SK-N-SH (cell line): Measurements from ENCODE around the gene GYS1. TPM values are rescaled to one million over a fixed set of nuclear protein-coding genes. Genes with fewer than 3 reads are reported as not detected.
A peak's percentile ranks its signal among the peaks of the same experiment; 100 is the strongest.

ENCODE experiments used
- CTCF ChIA-PET: fragments of 300-600, 350-600 bp; formaldehyde crosslinking; extraction: SDS; loops from one replicate; lab custom pipeline; 2021; lab: Yijun Ruan, JAX
- POLR2A ChIA-PET: fragments of 350-600 bp; sonication (Branson Sonifier 250); formaldehyde crosslinking; extraction: SDS; loops from one replicate; lab custom pipeline; 2020; ENCODE audit warnings: antibody characterized with exemption, inconsistent platforms; lab: Yijun Ruan, JAX
- DNase-seq: peaks from one replicate; pipeline ENCODE4 v3.0.0; 2012
- H2AFZ ChIP-seq: fragments of 200-600 bp; sonication (generic); 2 replicates; pipeline ENCODE4 v1.8.1; 2016; ENCODE audit warnings: antibody characterized with exemption, mild to moderate bottlenecking, low read depth
- H3F3A ChIP-seq: fragments of 200-600 bp; sonication (generic); replicated peaks from 2 replicates; pipeline ENCODE3; 2016; ENCODE audit warnings: antibody characterized with exemption, mild to moderate bottlenecking; ENCODE audit not compliant: insufficient read depth
- H3K27ac ChIP-seq, 2 experiments: fragments of 200-500 bp in 1 of 2; fragments of 200-600 bp in 1 of 2; sonication (Bioruptor generic) in 1 of 2; sonication (generic), shearing (Covaris generic) in 1 of 2; 2 replicates each; pipeline versions ENCODE4 v1.5.1 to v1.6.1; 2014 to 2016; ENCODE audit warnings: low read depth in 2 of 2, inconsistent platforms in 1 of 2, low read length in 1 of 2, mild to moderate bottlenecking in 1 of 2, mixed read lengths in 1 of 2
- H3K27me3 ChIP-seq: fragments of 200-600 bp; sonication (generic), shearing (Covaris generic); 2 replicates; pipeline ENCODE4 v1.6.1; 2016; ENCODE audit warnings: mixed run types; ENCODE audit not compliant: insufficient read depth
- H3K36me3 ChIP-seq, 2 experiments: fragments of 200-500 bp in 1 of 2; fragments of 200-600 bp in 1 of 2; sonication (Bioruptor generic) in 1 of 2; sonication (generic) in 1 of 2; replicated peaks in 1 of 2; 2 replicates each; pipeline versions ENCODE3 to v1.5.1; 2014 to 2016; ENCODE audit warnings: low read length in 1 of 2, mild to moderate bottlenecking in 1 of 2; ENCODE audit not compliant: insufficient read depth in 2 of 2, control insufficient read depth in 1 of 2
- H3K4me1 ChIP-seq, 2 experiments: fragments of 200-500 bp in 1 of 2; fragments of 200-600 bp in 1 of 2; sonication (Bioruptor generic) in 1 of 2; sonication (generic), shearing (Covaris generic) in 1 of 2; 2 replicates each; pipeline versions ENCODE4 v1.5.1 to v1.6.1; 2014 to 2016; ENCODE audit warnings: low read depth in 1 of 2, low read length in 1 of 2, mixed run types in 1 of 2; ENCODE audit not compliant: insufficient read depth in 2 of 2, control insufficient read depth in 1 of 2
- H3K4me2 ChIP-seq: fragments of 200-600 bp; sonication (generic), shearing (Covaris generic); 2 replicates; pipeline ENCODE4 v1.6.1; 2017; ENCODE audit warnings: mixed run types
- H3K4me3 ChIP-seq, 2 experiments: fragments of 200-500 bp in 1 of 2; fragments of 200-600 bp in 1 of 2; sonication (Bioruptor generic) in 1 of 2; sonication (generic), shearing (Covaris generic) in 1 of 2; 2 replicates each; pipeline versions ENCODE4 v1.5.1 to v1.8.1; 2014 to 2016; ENCODE audit warnings: low read depth in 2 of 2, inconsistent platforms in 1 of 2, low read length in 1 of 2, mild to moderate bottlenecking in 1 of 2, mixed read lengths in 1 of 2, moderate library complexity in 1 of 2
- H3K79me2 ChIP-seq: fragments of 200-600 bp; sonication (generic); 2 replicates; pipeline ENCODE4 v1.8.1; 2017; ENCODE audit warnings: mild to moderate bottlenecking; ENCODE audit not compliant: insufficient read depth
- H3K9ac ChIP-seq: fragments of 200-600 bp; sonication (generic); 2 replicates; pipeline ENCODE4 v1.6.1; 2017; ENCODE audit warnings: mixed run types
- H3K9me2 ChIP-seq: fragments of 200-600 bp; sonication (generic); 2 replicates; pipeline ENCODE4 v1.6.1; 2017; ENCODE audit warnings: mixed run types
- H3K9me3 ChIP-seq: fragments of 200-600 bp; sonication (generic); 2 replicates; pipeline ENCODE4 v1.6.1; 2017; ENCODE audit warnings: mixed run types, mild to moderate bottlenecking, moderate library complexity
- H4K20me1 ChIP-seq: fragments of 200-600 bp; sonication (generic); 2 replicates; pipeline ENCODE4 v1.6.1; 2017; ENCODE audit warnings: mild to moderate bottlenecking, mixed run types; ENCODE audit not compliant: insufficient read depth
- FOSL2 ChIP-seq: IDR thresholded peaks from 2 replicates; pipeline ENCODE4 v1.4.0; 2012; ENCODE audit warnings: low read depth, mild to moderate bottlenecking, moderate library complexity, borderline replicate concordance
- GABPA ChIP-seq: IDR thresholded peaks from 2 replicates; pipeline ENCODE4 v1.4.0; 2012; ENCODE audit warnings: low read depth, mild to moderate bottlenecking
- JUND ChIP-seq: IDR thresholded peaks from 2 replicates; pipeline ENCODE4 v1.4.0; 2012
- MEF2A ChIP-seq: IDR thresholded peaks from 2 replicates; pipeline ENCODE4 v1.4.0; 2012; ENCODE audit warnings: low read depth, borderline replicate concordance
- MXI1 ChIP-seq: IDR thresholded peaks from 2 replicates; pipeline ENCODE4 v1.6.1; 2012; ENCODE audit warnings: mild to moderate bottlenecking, low read depth, low read length, improper control_type of control experiment
- NRF1 ChIP-seq: IDR thresholded peaks from 2 replicates; pipeline ENCODE4 v1.6.1; 2012; ENCODE audit warnings: low read depth, mild to moderate bottlenecking, low read length
- POLR2AphosphoS5 ChIP-seq: IDR thresholded peaks from 2 replicates; pipeline ENCODE4 v1.6.1; 2012; ENCODE audit warnings: low read depth, low read length
- RCOR1 ChIP-seq: fragments of 150-350 bp; IDR thresholded peaks from 2 replicates; pipeline ENCODE4 v1.6.1; 2017; ENCODE audit warnings: antibody characterized with exemption, low read length
- SIN3A ChIP-seq: IDR thresholded peaks from 2 replicates; pipeline ENCODE4 v1.6.1; 2012; ENCODE audit warnings: low read depth, mild to moderate bottlenecking, low read length, moderate library complexity, borderline replicate concordance
- SMC3 ChIP-seq: IDR thresholded peaks from 2 replicates; pipeline ENCODE4 v1.6.1; 2012; ENCODE audit warnings: low read depth, low read length, improper control_type of control experiment
- TAF1 ChIP-seq: IDR thresholded peaks from 2 replicates; pipeline ENCODE4 v1.6.1; 2012; ENCODE audit warnings: low read depth, mild to moderate bottlenecking, low read length, moderate library complexity, borderline replicate concordance
- YY1 ChIP-seq: IDR thresholded peaks from 2 replicates; pipeline ENCODE4 v1.4.0; 2012; ENCODE audit warnings: low read depth, mild to moderate bottlenecking
- WGBS: methylation state at CpG from one replicate; pipeline ENCODE4 v1.1.6; 2017; ENCODE audit warnings: low lambda C conversion rate; 5-methylcytosine and 5-hydroxymethylcytosine counted together
- polyA plus RNA-seq, 3 experiments: library from polyadenylated mRNA; depleted of rRNA; stranded (reverse); fragments of >200 nt; gene quantifications; 2 replicates each; pipeline ENCODE4 v1.2.3, GENCODE V29; 2012
- TF ChIP-seq, protein P1 (sequence below): IDR thresholded peaks from 2 replicates; pipeline ENCODE4 v1.4.0; 2012; ENCODE audit warnings: low read depth, borderline replicate concordance
- TF ChIP-seq, protein P2 (sequence below): IDR thresholded peaks from 2 replicates; pipeline ENCODE4 v1.6.1; 2012; ENCODE audit warnings: mild to moderate bottlenecking, low read depth, low read length, moderate library complexity
- TF ChIP-seq, protein P3 (sequence below): fragments of 200-600 bp; sonication (generic); IDR thresholded peaks from 2 replicates; pipeline ENCODE4 v1.6.1; 2017; ENCODE audit warnings: antibody characterized with exemption, mild to moderate bottlenecking, moderate library complexity
- TF ChIP-seq, protein P4 (sequence below): fragments of 150-350 bp; IDR thresholded peaks from 2 replicates; pipeline ENCODE4 v1.6.1; 2016; ENCODE audit warnings: mild to moderate bottlenecking, low read depth, low read length
- TF ChIP-seq, protein P5 (sequence below): IDR thresholded peaks from 2 replicates; pipeline ENCODE4 v1.4.0; 2012; ENCODE audit warnings: low read depth
- TF ChIP-seq, protein P6 (sequence below): fragments of 150-350 bp; IDR thresholded peaks from 2 replicates; pipeline ENCODE4 v1.6.1; 2017; ENCODE audit warnings: antibody characterized with exemption, low read length, low read depth, borderline replicate concordance

GYS1 gene
- polyA plus RNA-seq, 1 of the 3 experiments (the other 2 are of a cell fraction), result 25.3 TPM

DNA sequence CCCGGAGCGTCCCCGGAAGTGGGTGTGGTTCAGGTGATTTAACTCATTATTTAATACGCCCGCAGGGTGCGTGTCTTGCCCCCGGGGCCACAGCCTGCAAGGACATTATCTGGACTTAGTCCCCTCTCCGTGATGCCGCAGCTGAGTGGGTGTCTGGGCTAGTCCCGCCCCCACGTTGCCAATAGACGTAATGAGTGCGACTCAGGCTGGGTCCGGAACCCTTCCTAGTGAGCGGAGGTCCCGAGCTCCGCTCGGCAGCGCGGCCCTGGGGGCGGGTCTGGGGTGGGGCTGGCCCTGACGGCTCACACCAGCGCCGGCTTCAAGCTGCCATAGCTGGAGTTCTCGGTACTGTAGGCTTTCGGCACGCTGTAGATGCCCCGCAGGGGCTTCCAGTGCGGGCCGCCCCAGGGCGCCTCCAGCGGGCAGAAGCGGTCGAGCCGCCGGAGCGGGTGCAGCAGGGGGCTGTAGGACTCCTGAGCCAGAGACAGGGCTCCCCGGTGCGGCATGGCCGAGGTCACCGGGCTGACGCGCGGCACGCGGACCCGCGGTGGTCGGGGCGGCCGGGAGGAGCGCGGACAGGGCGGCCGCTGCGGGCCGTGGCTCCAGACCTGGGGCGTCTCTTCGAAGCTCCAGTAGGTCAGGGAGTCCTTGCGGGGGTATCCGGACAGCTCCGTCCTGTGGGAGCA, 24.7 kb upstream of the GYS1 start:
- DNase-seq, result peak; percentile 89
- Histone ChIP-seq H3F3A (peaks cover 24% of the 10 kb centered on the region), H3K4me3 (peak overlapping the region; percentile 46 to 60), H3K9me2 (no peaks in the 10 kb centered on the region), H3K9me3 (no peaks in the 10 kb centered on the region), H3K4me2 (peak overlapping the region; percentile 79), H2AFZ (no peak overlapping the region), H3K27me3 (no peaks in the 10 kb centered on the region), H4K20me1 (no peaks in the 10 kb centered on the region), H3K27ac (no peak overlapping the region), H3K79me2 (no peaks in the 10 kb centered on the region), H3K4me1 (peaks cover 0 to 35% of the 10 kb centered on the region in 2 experiments; a peak in 1 of 4 replicates), H3K9ac (peak overlapping the region; percentile 18; the same call in 1 of the 2 replicates), H3K36me3 (peaks cover 0 to 21% of the 10 kb centered on the region in 2 experiments)
- POLR2A ChIA-PET, result interaction anchor here (1.5 kb wide), 1 partner anchor 8 kb away, joined by 7 read pairs; no protein-coding TSS in a partner anchor
- 5% methylated on average over 8 of the region's 62 CpGs for WGBS
- TF ChIP-seq, protein P1, sequence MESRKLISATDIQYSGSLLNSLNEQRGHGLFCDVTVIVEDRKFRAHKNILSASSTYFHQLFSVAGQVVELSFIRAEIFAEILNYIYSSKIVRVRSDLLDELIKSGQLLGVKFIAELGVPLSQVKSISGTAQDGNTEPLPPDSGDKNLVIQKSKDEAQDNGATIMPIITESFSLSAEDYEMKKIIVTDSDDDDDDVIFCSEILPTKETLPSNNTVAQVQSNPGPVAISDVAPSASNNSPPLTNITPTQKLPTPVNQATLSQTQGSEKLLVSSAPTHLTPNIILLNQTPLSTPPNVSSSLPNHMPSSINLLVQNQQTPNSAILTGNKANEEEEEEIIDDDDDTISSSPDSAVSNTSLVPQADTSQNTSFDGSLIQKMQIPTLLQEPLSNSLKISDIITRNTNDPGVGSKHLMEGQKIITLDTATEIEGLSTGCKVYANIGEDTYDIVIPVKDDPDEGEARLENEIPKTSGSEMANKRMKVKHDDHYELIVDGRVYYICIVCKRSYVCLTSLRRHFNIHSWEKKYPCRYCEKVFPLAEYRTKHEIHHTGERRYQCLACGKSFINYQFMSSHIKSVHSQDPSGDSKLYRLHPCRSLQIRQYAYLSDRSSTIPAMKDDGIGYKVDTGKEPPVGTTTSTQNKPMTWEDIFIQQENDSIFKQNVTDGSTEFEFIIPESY, result no peak
- TF ChIP-seq POLR2AphosphoS5, result 0 out of 2 replicates have a peak, but pooled peaks have one; percentile 16
- TF ChIP-seq, protein P2, sequence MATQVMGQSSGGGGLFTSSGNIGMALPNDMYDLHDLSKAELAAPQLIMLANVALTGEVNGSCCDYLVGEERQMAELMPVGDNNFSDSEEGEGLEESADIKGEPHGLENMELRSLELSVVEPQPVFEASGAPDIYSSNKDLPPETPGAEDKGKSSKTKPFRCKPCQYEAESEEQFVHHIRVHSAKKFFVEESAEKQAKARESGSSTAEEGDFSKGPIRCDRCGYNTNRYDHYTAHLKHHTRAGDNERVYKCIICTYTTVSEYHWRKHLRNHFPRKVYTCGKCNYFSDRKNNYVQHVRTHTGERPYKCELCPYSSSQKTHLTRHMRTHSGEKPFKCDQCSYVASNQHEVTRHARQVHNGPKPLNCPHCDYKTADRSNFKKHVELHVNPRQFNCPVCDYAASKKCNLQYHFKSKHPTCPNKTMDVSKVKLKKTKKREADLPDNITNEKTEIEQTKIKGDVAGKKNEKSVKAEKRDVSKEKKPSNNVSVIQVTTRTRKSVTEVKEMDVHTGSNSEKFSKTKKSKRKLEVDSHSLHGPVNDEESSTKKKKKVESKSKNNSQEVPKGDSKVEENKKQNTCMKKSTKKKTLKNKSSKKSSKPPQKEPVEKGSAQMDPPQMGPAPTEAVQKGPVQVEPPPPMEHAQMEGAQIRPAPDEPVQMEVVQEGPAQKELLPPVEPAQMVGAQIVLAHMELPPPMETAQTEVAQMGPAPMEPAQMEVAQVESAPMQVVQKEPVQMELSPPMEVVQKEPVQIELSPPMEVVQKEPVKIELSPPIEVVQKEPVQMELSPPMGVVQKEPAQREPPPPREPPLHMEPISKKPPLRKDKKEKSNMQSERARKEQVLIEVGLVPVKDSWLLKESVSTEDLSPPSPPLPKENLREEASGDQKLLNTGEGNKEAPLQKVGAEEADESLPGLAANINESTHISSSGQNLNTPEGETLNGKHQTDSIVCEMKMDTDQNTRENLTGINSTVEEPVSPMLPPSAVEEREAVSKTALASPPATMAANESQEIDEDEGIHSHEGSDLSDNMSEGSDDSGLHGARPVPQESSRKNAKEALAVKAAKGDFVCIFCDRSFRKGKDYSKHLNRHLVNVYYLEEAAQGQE, result no peak
- no peak for TF ChIP-seq RCOR1
- no peak for TF ChIP-seq FOSL2
- TF ChIP-seq TAF1, result no peak
- no peak for TF ChIP-seq NRF1
- no peak for TF ChIP-seq SMC3
- peak; percentile 35; the same call in 1 of the 2 replicates for TF ChIP-seq MXI1
- TF ChIP-seq, protein P3, sequence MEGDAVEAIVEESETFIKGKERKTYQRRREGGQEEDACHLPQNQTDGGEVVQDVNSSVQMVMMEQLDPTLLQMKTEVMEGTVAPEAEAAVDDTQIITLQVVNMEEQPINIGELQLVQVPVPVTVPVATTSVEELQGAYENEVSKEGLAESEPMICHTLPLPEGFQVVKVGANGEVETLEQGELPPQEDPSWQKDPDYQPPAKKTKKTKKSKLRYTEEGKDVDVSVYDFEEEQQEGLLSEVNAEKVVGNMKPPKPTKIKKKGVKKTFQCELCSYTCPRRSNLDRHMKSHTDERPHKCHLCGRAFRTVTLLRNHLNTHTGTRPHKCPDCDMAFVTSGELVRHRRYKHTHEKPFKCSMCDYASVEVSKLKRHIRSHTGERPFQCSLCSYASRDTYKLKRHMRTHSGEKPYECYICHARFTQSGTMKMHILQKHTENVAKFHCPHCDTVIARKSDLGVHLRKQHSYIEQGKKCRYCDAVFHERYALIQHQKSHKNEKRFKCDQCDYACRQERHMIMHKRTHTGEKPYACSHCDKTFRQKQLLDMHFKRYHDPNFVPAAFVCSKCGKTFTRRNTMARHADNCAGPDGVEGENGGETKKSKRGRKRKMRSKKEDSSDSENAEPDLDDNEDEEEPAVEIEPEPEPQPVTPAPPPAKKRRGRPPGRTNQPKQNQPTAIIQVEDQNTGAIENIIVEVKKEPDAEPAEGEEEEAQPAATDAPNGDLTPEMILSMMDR, result peak; percentile 57
- no peak for TF ChIP-seq YY1
- no peak for TF ChIP-seq MEF2A
- TF ChIP-seq GABPA, result no peak
- TF ChIP-seq, protein P4, sequence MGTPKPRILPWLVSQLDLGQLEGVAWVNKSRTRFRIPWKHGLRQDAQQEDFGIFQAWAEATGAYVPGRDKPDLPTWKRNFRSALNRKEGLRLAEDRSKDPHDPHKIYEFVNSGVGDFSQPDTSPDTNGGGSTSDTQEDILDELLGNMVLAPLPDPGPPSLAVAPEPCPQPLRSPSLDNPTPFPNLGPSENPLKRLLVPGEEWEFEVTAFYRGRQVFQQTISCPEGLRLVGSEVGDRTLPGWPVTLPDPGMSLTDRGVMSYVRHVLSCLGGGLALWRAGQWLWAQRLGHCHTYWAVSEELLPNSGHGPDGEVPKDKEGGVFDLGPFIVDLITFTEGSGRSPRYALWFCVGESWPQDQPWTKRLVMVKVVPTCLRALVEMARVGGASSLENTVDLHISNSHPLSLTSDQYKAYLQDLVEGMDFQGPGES, result no peak
- TF ChIP-seq SIN3A, result peak; percentile 29; the same call in 1 of the 2 replicates
- no peak for TF ChIP-seq JUND
- TF ChIP-seq, protein P5, sequence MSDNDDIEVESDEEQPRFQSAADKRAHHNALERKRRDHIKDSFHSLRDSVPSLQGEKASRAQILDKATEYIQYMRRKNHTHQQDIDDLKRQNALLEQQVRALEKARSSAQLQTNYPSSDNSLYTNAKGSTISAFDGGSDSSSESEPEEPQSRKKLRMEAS, result peak; percentile 34
- TF ChIP-seq, protein P6, sequence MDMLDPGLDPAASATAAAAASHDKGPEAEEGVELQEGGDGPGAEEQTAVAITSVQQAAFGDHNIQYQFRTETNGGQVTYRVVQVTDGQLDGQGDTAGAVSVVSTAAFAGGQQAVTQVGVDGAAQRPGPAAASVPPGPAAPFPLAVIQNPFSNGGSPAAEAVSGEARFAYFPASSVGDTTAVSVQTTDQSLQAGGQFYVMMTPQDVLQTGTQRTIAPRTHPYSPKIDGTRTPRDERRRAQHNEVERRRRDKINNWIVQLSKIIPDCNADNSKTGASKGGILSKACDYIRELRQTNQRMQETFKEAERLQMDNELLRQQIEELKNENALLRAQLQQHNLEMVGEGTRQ, result no peak
- CTCF ChIA-PET, result interaction anchor here (0.6 to 3.3 kb wide), 12 partner anchors 9 to 1663 kb away, joined by 3 to 17 read pairs (median 4); partner anchors contain the start of genes GYS1 and RUVBL2
